HCT116 (cell line): ENCODE measurements around the gene FAM13A. TPM values are rescaled to one million over a fixed set of nuclear protein-coding genes. Genes with fewer than 3 reads are reported as not detected.

Source experiments
- ATAC-seq: fragments of 200-7000 bp; cut with Tn5 transposase; 2 replicates; pipeline ENCODE4 v1.9.1; 2020; ENCODE audit warnings: mild to moderate bottlenecking, moderate library complexity
- BruUV-seq: library from RNA; stranded (reverse); fragments of 400-500 nt; replicated peaks from 2 replicates; lab custom pipeline; 2021; lab: Mats Ljungman, UMichigan
- CTCF ChIA-PET: fragments of 300-600 bp; sonication (Branson Sonifier 250); formaldehyde crosslinking; loops from one replicate; lab custom pipeline; 2021; ENCODE audit warnings: antibody characterized with exemption; lab: Charles Lee
- POLR2A ChIA-PET: fragments of 300-600, 350-600 bp; sonication (Branson Sonifier 250); formaldehyde crosslinking; loops from one replicate; lab custom pipeline; 2021; ENCODE audit warnings: antibody characterized with exemption; lab: Charles Lee
- RAD21 ChIA-PET, 2 experiments: fragments of 300-600 bp; sonication (Branson Sonifier 250); formaldehyde crosslinking; loops; one replicate each; lab custom pipeline; 2023; ENCODE audit warnings: low total read pairs in 2 of 2; ENCODE audit not compliant: uncharacterized antibody in 2 of 2, unreplicated experiment in 2 of 2, low non-redundant PET in 1 of 2; lab: Charles Lee
- DNase-seq: peaks from one replicate; pipeline ENCODE4 v3.0.0-alpha.2; 2010; ENCODE audit warnings: low read depth, low spot score
- H2AFZ ChIP-seq: fragments of 200-600 bp; shearing (Covaris generic), sonication (generic); 2 replicates; pipeline ENCODE4 v1.6.1; 2017; ENCODE audit warnings: low read depth, mixed run types, mixed read lengths, antibody characterized with exemption, low read length; ENCODE audit not compliant: poor library complexity, severe bottlenecking
- H3K27ac ChIP-seq: 2 replicates; pipeline ENCODE4 v1.5.1; 2012; ENCODE audit warnings: low read depth, low read length
- H3K27me3 ChIP-seq: fragments of 200-600 bp; sonication (generic); 2 replicates; pipeline ENCODE4 v1.6.1; 2016; ENCODE audit warnings: mixed run types, low read length, mixed read lengths; ENCODE audit not compliant: insufficient read depth
- H3K36me3 ChIP-seq, 2 experiments: fragments of 200-500 bp in 1 of 2; fragments of 200-600 bp in 1 of 2; sonication (Bioruptor generic) in 1 of 2; sonication (generic) in 1 of 2; 2 replicates each; pipeline versions ENCODE4 v1.5.1 to v1.6.1; 2014 to 2016; ENCODE audit warnings: low read length in 2 of 2, inconsistent platforms in 1 of 2, mixed read lengths in 1 of 2, mixed run types in 1 of 2; ENCODE audit not compliant: insufficient read depth in 2 of 2, control insufficient read depth in 1 of 2
- H3K4me1 ChIP-seq, 2 experiments: fragments of 200-600 bp in 1 of 2; sonication (generic) in 1 of 2; 2 replicates each; pipeline versions ENCODE4 v1.5.1 to v1.6.1; 2012 to 2017; ENCODE audit warnings: low read length in 2 of 2, inconsistent platforms in 1 of 2, mild to moderate bottlenecking in 1 of 2, mixed read lengths in 1 of 2, mixed run types in 1 of 2, moderate library complexity in 1 of 2; ENCODE audit not compliant: insufficient read depth in 2 of 2, control insufficient read depth in 1 of 2
- H3K4me2 ChIP-seq: fragments of 200-600 bp; sonication (generic); 2 replicates; pipeline ENCODE4 v1.6.1; 2017; ENCODE audit warnings: mixed run types, low read length, mixed read lengths
- H3K4me3 ChIP-seq, 2 experiments: fragments of 200-600 bp in 1 of 2; sonication (generic) in 1 of 2; replicated peaks in 1 of 2; 2 replicates each; pipeline ENCODE4 v1.5.1; 2011 to 2016; ENCODE audit warnings: low read length in 2 of 2, control low read depth in 1 of 2, low read depth in 1 of 2, mild to moderate bottlenecking in 1 of 2, mixed read lengths in 1 of 2, mixed run types in 1 of 2
- H3K79me2 ChIP-seq: fragments of 200-600 bp; sonication (generic); 2 replicates; pipeline ENCODE4 v1.6.1; 2017; ENCODE audit warnings: mild to moderate bottlenecking, mixed run types, low read length, moderate library complexity, mixed read lengths; ENCODE audit not compliant: insufficient read depth
- H3K9ac ChIP-seq: fragments of 200-600 bp; sonication (generic); 2 replicates; pipeline ENCODE4 v1.6.1; 2016; ENCODE audit warnings: low read length, mixed read lengths
- H3K9me2 ChIP-seq: fragments of 200-600 bp; sonication (generic), shearing (Covaris generic); 2 replicates; pipeline ENCODE4 v1.6.1; 2017; ENCODE audit warnings: mixed run types, mild to moderate bottlenecking, moderate library complexity; ENCODE audit not compliant: insufficient read depth
- H3K9me3 ChIP-seq, 2 experiments: fragments of 200-500 bp in 1 of 2; fragments of 200-600 bp in 1 of 2; sonication (Bioruptor generic) in 1 of 2; sonication (generic) in 1 of 2; 2 replicates each; pipeline ENCODE4 v1.6.1; 2014 to 2017; ENCODE audit warnings: low read length in 2 of 2, mixed read lengths in 2 of 2, inconsistent platforms in 1 of 2, low read depth in 1 of 2, mild to moderate bottlenecking in 1 of 2, mixed run types in 1 of 2, moderate library complexity in 1 of 2; ENCODE audit not compliant: control insufficient read depth in 1 of 2, insufficient read depth in 1 of 2
- H4K20me1 ChIP-seq: fragments of 200-600 bp; sonication (generic), shearing (Covaris generic); 2 replicates; pipeline ENCODE4 v1.6.1; 2017; ENCODE audit warnings: mixed run types, mild to moderate bottlenecking, moderate library complexity; ENCODE audit not compliant: insufficient read depth
- CTCF ChIP-seq, 3 experiments: fragments of 200-600 bp in 1 of 3; sonication (generic) in 1 of 3; IDR thresholded peaks in 2 of 3; conservative IDR thresholded peaks in 1 of 3; 2 replicates each; pipeline ENCODE4 v1.5.1; 2012 to 2017; ENCODE audit warnings: low read depth in 2 of 3, low read length in 2 of 3, antibody characterized with exemption in 1 of 3, borderline replicate concordance in 1 of 3, control low read depth in 1 of 3, mild to moderate bottlenecking in 1 of 3, mixed read lengths in 1 of 3, mixed run types in 1 of 3, moderate library complexity in 1 of 3; ENCODE audit not compliant: insufficient read depth in 1 of 3
- EGR1 ChIP-seq: IDR thresholded peaks from 2 replicates; pipeline ENCODE4 v1.6.1; 2012; ENCODE audit warnings: low read depth
- FOSL1 ChIP-seq: IDR thresholded peaks from 2 replicates; pipeline ENCODE4 v1.6.1; 2012; ENCODE audit warnings: low read depth
- JUND ChIP-seq: IDR thresholded peaks from 2 replicates; pipeline ENCODE4 v1.6.1; 2012
- POLR2A ChIP-seq: IDR thresholded peaks from 2 replicates; pipeline ENCODE4 v1.7.0; 2011; ENCODE audit warnings: borderline replicate concordance; ENCODE audit not compliant: insufficient read depth, insufficient read length; ENCODE audit errors: extremely low read depth
- POLR2AphosphoS5 ChIP-seq: IDR thresholded peaks from 2 replicates; pipeline ENCODE4 v1.6.1; 2011; ENCODE audit warnings: mild to moderate bottlenecking, low read depth, low read length, moderate library complexity
- RAD21 ChIP-seq: IDR thresholded peaks from 2 replicates; pipeline ENCODE4 v1.6.1; 2012; ENCODE audit warnings: low read depth, mild to moderate bottlenecking
- REST ChIP-seq: IDR thresholded peaks from 2 replicates; pipeline ENCODE4 v1.6.1; 2012; ENCODE audit warnings: low read depth
- SIN3A ChIP-seq: IDR thresholded peaks from 2 replicates; pipeline ENCODE4 v1.6.1; 2012; ENCODE audit warnings: low read depth
- SP1 ChIP-seq: IDR thresholded peaks from 2 replicates; pipeline ENCODE4 v1.6.1; 2012; ENCODE audit warnings: low read depth
- SRF ChIP-seq: IDR thresholded peaks from 2 replicates; pipeline ENCODE4 v1.6.1; 2012; ENCODE audit warnings: low read depth
- TCF7L2 ChIP-seq: IDR thresholded peaks from 2 replicates; pipeline ENCODE4 v1.7.0; 2011; ENCODE audit warnings: borderline replicate concordance, inconsistent platforms; ENCODE audit not compliant: insufficient read depth, insufficient read length; ENCODE audit errors: extremely low read depth
- YY1 ChIP-seq: IDR thresholded peaks from 2 replicates; pipeline ENCODE4 v1.6.1; 2011; ENCODE audit warnings: low read length, low read depth, moderate library complexity, mild to moderate bottlenecking; ENCODE audit not compliant: insufficient replicate concordance; ENCODE audit errors: extremely low read depth
- ZFX ChIP-seq: fragments of 450-650 bp; IDR thresholded peaks from 2 replicates; pipeline ENCODE4 v1.6.1; 2017
- intact Hi-C: fragments of 100-400 bp; cut with micrococcal nuclease; formaldehyde crosslinking; loops from 2 replicates; pipeline ENCODE4 v1.10.0; 2022
- total RNA-seq: library from RNA; stranded (reverse); gene quantifications from one replicate; pipeline ENCODE4 v1.2.1, GENCODE V29; 2021; ENCODE audit not compliant: unreplicated experiment

Gene FAM13A
- total RNA-seq, 1 experiment from 2014 or later, result 17.2 TPM

GRCh38 chr4:88719381-88719780, 337.6 kb downstream of the FAM13A start:
- Histone ChIP-seq H4K20me1 (no peaks in the 10 kb centered on the region), H3K4me2 (no peak overlapping the region), H2AFZ (no peak overlapping the region), H3K79me2 (no peaks in the 10 kb centered on the region), H3K4me1 (no peaks in the 10 kb centered on the region), H3K27me3 (no peaks in the 10 kb centered on the region), H3K4me3 (no peak overlapping the region), H3K9ac (no peak overlapping the region), H3K27ac (no peak overlapping the region), H3K9me3 (peaks cover 0 to 4% of the 10 kb centered on the region in 2 experiments; a peak in 1 of 4 replicates), H3K36me3 (no peaks in the 10 kb centered on the region), H3K9me2 (no peaks in the 10 kb centered on the region)
- POLR2A ChIA-PET, result no interaction called here
- DNase-seq (no peak), ATAC-seq (no peak)
- intact Hi-C loops, result no loop called here
- no TSS peak for BruUV-seq
- CTCF ChIA-PET, result no interaction called here
- RAD21 ChIA-PET, result no interaction called here
- TF ChIP-seq SIN3A (no peak), ZFX (no peak), TCF7L2 (no peak), JUND (no peak), YY1 (no peak), FOSL1 (no peak)

- no peak overlapping the region for H3K27ac ChIP-seq
- BruUV-seq, result no TSS peak
- peaks cover 0 to 4% of the 10 kb centered on the region in 2 experiments; a peak in 1 of 4 replicates for H3K9me3 ChIP-seq
- no peak overlapping the region for H2AFZ ChIP-seq
- ChIA-PET CTCF (no interaction called here), RAD21 (no interaction called here), POLR2A (no interaction called here)
- H3K4me3 ChIP-seq, result no peak overlapping the region
- no peaks in the 10 kb centered on the region for H3K36me3 ChIP-seq
- no peak overlapping the region for H3K4me2 ChIP-seq
- no peaks in the 10 kb centered on the region for H3K79me2 ChIP-seq
- no peaks in the 10 kb centered on the region for H4K20me1 ChIP-seq
- H3K9ac ChIP-seq, result no peak overlapping the region
- intact Hi-C loops, result no loop called here
- H3K4me1 ChIP-seq, result no peaks in the 10 kb centered on the region
- no peak for DNase-seq
- H3K9me2 ChIP-seq, result no peaks in the 10 kb centered on the region
- no peak for ATAC-seq
- H3K27me3 ChIP-seq, result no peaks in the 10 kb centered on the region
- TF ChIP-seq CTCF (IDR thresholded peaks at IDR 0.05 in 2 of 3, conservative IDR thresholded peaks at IDR 0.05 in 1 of 3; ENCODE audit: borderline replicate concordance in 1 of 3, insufficient read depth in 1 of 3, low read depth in 2 of 3, low read length in 2 of 3), result no peak
- TF ChIP-seq RAD21, result no peak
- no peak for TF ChIP-seq TCF7L2
- TF ChIP-seq REST, result no peak
- no peak for TF ChIP-seq SP1
- no peak for TF ChIP-seq ZFX
- no peak for TF ChIP-seq SRF
- TF ChIP-seq POLR2A, result no peak
- TF ChIP-seq EGR1, result no peak
- no peak for TF ChIP-seq POLR2AphosphoS5
These were observed 338.9 kb downstream of the FAM13A start for GRCh38 chr4:88718098-88718497.
